MV-4-11 (cell line): Measurements from ENCODE around the gene TPH2.

Experiments
- DNase-seq: peaks from one replicate; lab custom pipeline; 2025; lab: John Stamatoyannopoulos, UW

The TPH2 gene

DNA sequence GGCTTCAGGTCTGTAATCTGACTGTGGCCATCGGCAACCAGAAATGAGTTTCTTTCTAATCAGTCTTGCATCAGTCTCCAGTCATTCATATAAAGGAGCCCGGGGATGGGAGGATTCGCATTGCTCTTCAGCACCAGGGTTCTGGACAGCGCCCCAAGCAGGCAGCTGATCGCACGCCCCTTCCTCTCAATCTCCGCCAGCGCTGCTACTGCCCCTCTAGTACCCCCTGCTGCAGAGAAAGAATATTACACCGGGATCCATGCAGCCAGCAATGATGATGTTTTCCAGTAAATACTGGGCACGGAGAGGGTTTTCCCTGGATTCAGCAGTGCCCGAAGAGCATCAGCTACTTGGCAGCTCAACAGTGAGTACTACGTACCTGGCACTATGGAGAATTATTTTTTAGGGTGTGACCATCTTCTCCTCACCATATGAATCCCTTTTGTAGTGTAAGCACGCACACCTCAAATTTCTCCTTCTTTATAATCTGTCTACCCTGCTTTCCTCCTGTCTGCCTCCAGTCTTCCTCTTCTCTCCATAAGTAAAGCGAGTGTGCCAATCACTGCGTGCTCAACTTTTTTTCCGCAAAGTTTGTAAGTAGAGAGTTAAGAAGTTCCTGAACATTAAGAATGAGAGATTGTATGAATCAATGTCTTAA is at the start of gene TPH2:
TSS of gene TPH2 (plus strand) at position 118 of the 658 bp plus-strand sequence. CDS start at position 260, 142 bp downstream.
- peak; percentile 60 for DNase-seq

DNA sequence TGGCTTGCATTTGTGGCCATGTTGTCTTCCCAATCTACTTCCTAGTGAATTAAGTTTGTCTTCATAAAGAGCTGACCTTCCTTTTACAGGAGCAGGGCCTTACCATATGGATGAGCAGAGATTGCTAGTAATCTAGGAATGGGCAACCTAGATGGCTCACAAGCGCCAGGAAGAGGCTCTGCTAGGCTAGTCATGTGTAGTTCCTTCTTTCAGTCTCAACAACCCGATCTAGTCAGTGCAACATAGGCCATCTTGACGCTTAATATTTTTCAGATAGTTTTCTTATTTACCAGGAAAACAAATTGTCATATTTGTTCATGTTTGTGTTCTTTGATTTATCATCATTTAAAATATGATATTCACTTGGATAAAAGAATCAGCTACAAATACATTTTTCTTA is 48.2 kb upstream of the TPH2 start:
- no peak for DNase-seq

DNA sequence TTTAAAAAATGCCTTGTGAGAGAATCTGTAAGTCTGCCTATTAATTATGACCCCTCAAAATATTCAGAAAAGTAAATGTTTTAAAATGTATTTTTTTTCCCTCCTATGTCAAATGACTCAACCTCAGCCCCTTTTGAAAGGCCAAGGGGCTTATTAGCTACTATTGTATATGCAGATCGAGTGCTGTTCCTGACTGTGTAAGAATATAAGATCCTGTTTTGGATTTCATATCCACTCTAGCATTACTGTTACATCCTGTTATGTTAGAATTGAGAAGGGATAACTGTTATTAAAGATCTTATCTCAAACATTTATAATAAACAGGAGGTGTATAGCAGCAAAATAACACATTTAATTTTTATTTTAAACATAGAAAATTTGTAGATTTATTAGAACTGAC is 46.6 kb upstream of the TPH2 start:
- no peak for DNase-seq

DNA sequence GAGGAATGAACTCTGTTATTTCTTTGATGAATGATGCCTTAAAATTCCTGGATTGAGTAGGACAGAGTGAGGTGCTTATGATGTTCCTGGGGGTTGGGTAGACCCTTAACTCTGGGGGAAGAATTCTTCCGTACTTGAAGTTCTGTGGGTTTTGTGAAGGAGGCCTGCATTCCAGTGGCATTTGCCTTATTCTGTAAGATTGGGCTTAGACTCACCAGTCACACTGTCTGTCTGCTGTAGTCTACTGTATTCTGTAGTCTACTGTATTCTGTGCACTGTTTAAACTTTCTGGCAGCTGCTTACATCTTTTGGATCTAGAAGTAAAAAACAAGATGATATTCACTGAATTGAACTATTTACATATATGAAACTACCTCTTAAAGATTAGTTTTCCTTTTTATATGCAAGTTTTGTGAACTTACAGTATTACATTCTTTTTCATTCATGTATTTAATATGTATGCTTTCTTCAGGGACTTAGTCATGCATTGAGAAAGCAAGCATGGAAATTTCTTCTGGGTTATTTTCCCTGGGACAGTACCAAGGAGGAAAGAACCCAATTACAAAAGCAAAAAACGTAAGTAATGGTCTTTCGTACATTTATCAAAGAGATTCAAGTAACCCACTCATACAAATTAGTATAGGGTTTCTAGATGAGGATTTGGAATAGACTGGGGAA is 42.3 kb upstream of the TPH2 start:
- no peak for DNase-seq

DNA sequence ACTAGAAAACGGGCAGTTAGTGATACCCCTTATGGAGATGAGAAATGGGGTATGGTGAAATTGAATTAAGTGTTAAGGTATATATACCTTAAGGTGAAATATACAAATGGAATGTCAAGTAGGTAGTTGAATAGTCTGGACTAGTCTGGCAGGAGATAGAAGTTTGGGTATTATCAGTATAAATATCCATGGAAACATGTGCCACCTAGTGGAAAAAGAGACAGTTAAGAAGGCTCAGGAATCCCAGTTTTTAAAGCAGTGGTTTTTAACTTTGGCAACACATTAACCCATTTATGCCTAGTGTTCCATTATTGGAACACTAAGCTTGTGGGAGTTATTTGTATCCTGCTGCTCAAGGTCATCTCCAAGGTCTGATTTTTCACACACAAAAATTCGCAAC is 38.6 kb upstream of the TPH2 start:
- no peak for DNase-seq

DNA sequence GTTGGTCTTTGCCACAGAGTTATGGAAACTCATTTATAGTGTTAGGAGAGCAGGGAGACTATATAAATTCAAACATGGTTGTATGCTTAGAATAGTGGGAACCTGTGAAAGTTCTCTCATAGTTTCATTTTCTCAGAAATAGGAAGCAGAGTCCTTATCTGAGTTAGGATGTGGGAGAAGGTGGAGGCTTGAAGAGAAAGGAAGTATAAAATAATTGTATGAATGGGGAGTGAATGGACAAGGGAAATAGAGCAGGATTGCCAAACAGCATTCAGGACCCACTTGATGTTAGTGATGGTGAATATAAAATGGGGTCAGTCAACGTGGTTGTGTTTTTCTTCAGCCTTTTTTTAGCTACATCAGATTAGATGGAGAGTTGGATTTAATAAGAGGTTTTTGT is 34.0 kb upstream of the TPH2 start:
- DNase-seq: peak; percentile 48

DNA sequence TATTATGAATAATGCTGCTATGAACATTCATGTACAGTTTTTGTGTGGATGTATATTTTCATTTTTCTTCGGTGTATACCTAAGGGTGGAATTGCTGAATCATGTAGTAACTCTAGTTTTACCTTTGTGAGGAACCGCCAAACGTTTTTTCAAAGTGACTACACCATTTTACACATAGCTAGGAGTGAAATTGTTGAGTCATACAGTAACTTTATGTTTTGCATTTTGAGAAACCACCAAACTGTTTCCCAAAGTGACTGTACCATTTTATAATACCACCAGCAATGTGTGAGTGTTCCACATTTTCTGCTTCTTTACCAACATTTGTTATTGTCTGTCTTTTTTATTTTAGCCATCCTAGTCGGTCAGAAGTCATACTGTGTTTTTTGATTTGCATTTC is 3.1 kb upstream of the TPH2 start:
- DNase-seq: no peak

DNA sequence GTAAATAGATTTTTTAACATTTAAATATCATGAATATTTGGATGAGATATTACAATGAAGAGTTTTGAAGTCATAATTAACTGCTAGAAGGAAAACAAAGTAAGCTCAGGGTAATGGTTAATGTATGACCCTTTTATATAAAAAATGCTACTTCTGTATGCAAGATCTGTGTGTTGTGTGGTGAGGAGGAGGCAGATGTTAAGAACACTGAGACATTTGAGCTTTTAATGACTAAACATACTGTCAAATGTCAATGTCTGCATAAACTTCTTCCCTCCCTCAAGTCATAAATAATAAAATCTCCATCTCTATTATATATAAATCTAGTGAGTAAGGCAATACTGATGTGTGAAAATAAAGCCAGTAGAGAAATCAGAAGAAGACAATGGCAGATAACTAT is 1.4 kb downstream of the TPH2 start:
- no peak for DNase-seq

DNA sequence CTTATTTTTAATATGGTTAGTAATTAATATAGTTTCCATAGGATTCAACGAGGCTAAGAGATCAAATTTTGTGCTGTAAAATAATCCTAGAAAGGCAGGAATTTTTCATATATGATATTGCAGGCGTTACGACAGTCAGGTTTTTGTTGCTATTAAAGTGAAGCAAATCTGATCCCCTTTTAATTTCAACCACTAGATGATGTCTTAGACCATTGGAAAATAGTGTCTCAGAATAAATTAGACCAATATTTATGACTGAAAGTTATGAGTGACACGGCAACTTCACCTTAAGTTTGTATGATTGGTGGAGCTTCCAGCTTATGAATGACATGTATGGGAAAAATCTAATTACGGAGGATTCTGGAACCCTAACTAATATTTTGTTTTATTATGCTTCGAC is 2.5 kb downstream of the TPH2 start:
- DNase-seq: no peak

DNA sequence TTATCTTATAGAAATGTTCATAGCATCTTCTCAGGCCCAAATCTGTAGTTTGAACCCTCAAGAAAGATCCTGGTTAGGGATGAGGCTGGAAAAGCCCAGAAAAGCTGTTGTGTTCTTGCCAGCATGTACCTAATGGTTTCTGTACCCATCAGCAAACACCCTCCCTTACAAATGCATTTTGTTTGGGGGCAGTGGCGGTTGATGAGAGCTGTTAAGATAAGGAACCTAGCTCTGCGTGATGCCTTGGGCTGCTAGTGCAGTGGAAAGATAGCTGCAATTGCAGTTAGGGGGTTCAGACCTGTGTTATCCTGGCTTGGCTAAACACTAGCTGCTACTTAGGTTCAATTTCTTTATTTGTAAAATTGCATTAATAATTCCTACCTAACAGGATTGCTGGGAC is 3.6 kb downstream of the TPH2 start:
- DNase-seq: no peak

DNA sequence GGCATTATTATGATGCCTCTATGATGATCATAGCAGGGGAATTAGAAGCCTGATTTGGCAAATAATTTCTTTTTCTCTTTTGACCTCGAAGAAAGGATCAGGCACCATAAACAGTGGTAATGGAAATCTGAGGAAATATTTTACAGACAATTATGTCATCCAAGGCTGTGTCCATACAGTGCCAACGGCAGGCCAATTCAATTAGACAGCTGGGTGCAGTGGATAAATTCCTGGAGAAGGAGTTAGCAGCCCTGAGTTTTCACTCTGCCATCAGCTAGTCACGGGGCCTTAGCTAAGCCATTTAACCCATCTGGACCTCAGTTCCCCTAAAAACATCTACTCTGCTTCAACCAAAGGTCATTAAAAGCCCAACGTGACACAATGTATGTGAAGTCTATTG is 4.1 kb downstream of the TPH2 start:
- DNase-seq: no peak

DNA sequence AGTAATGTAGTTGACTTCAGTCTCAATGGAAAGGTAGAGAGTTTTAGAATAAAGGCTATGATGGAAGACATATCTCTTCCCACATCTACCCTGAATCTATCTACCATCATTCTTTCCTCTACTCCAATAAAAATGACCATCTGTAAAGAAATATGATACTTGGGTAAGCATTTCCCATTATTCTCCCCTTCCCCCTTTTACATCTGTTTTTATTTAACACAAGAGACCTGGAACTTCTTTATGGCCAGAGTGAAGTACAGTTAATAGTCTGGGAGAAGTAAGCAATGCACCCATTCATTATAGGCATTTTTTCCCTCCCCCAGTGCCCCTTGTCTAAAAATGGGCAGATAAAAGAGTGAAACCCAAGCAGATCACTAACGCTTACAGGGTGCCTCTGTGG is 6.5 kb downstream of the TPH2 start:
- DNase-seq: no peak

DNA sequence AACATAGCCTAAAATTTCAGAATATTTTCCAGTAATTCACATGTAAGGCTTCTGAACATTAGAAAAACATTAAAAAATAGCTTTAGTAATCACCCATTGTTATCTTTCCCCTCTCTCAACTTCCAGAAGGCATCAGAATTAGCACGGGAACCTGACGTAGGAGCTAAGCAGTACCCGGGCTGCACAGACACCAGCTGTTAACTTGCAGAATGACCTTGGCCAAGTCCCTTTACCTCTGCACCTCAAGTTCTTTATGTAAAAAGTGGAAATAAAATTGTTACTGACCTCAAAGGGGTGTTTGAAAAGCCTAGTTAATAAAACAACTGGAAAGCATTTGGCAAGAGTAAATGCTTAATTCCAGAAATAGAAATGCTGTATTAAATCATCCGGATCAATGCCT is 7.2 kb downstream of the TPH2 start:
- DNase-seq: no peak

DNA sequence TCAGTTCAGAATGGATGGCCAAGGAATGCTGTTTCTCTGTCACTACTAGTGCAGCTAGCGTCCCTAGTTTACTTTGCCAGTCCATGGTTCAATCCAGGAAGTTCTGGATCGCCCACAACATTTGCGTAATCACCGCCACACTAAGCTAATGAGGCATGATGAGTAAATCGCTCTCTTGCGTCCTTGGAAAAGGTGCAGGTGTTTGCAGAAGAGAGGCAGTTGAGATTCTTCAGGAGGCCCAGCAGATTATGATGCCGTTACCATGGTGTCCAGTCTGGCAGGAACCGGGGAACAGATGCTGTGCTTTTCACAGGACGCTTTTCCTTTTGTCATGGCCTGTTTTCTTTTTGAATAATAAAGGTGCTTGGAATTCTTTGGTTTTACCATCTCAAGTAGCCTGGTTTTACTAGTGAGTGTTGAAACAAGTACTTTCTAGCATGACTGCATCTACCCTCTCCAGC is 9.0 kb downstream of the TPH2 start:
- DNase-seq: peak; percentile 6

DNA sequence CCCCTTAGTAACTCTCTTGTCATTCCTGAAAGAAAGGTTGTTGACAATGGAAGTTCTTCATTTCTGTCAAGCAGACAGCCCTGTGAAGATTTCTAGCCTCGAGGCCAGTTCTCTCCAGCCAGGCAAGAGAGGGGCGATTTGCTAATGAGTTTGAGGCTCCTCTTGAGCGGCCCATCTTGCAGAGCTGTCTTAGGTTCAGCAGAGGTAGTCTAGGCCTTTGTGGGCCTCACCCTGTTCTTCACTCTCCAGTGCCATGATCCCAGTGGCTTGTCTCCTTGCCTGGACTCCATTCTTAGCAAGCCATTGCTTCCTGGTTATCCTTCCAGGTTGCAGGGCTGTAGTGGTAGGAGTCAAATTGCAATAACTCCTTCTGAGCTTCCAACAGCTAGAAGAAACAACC is 9.7 kb downstream of the TPH2 start:
- DNase-seq: no peak

DNA sequence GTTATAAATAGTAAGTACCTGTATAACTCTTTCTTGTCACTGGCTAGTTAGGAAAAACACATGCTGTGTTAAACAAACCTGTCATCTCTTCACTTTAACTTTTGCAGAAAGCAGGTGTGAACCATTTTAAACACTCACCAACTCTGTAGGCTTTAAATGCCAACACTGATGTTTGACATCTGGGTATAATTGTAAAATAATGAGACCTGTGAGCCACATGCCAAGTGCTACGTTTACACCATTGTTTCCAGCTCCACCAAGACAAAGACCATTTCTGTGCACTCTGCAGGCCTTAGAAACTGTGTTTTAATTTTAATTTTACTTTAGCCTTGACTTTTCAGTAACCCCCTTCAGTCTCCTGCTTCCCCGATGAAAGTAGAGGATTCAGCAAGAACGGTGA is 11.0 kb downstream of the TPH2 start:
- no peak for DNase-seq

DNA sequence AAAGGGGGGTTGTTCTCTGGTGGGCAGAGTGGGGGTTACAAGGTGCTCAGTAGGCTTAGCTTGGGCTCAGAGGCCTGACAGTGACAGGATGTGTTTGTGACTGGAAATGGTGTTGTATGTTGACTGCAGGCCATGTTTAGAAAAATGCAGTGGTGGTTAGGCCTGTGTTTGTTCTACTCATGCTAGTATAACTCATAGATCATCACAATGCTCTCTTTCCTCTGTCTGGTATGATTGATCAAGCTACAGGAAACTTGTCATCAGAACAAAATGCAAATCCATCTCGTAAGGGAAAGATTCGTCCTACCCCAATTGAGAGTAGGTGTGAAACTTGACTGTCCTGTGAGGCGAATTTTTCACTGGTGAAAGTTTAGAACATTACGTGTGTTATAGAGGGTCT is 11.8 kb downstream of the TPH2 start:
- no peak for DNase-seq

DNA sequence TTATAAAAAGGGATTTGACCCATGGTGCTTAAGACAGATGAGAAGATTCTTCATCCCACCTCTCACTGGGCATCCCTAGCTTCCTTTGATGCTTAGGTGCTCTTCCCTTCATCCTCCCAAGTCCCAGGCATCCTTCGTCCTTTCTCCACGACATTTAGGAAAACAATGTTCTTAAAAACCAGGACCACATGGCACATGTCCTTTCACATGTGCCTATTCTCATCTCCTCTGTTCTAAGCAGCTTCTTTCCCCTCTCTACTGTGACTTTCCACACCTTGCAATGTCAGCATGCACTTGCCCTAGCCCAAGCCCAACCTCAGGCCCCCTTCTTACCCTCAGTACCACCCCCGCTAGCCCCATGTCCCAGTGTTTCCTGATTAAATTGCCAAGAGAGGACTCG is 12.2 kb downstream of the TPH2 start:
- no peak for DNase-seq

DNA sequence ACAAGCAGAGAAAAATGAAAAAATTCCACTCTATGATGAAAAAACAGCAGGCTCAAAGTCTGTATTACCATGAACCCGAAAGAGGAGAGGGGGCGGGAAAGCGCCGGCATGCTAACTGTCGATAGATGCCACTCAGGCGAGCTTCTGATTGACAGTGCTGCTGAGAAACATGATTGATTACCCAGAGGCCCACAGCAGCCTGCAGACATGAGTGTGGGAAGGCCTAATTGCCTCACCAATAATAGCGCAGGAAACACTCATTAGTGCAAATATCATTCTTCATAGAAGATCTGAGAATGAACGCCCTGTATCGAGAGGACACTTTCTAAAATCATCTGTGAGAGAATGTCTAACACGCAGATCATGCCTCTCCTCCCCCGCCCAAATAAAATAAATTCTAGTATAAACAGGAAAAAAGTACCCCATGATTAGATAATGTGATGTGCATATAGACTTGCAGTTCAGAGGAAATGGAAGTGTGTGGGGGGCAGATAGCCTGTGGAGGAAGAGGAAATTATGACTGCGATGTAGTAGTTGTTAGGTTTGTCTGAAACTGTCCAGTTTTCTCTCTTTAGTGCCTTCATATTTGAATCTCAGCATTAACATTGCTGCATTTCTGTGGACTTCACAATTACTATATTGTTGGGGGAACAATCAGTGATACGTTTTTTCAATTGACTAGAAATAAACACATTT is 15.6 kb downstream of the TPH2 start:
- no peak for DNase-seq

DNA sequence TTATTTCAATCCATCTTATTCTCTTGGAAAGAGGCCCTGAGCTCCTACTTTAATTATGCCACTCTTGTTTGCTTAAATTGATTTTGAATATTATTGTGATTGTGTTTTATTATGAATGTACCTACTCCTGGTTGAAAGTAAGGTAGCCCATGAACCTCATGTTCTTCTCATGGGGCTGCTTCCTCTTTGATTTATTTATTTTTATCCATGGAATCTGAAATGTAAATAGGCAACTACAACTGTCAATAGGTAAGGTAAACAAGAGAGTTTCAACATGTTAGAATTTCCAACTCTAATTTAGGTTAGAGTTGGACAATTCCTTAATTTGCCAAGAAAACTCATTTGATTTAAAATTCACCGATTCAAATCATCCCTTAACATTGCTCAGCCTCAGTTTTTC is 16.2 kb downstream of the TPH2 start:
- DNase-seq: no peak

DNA sequence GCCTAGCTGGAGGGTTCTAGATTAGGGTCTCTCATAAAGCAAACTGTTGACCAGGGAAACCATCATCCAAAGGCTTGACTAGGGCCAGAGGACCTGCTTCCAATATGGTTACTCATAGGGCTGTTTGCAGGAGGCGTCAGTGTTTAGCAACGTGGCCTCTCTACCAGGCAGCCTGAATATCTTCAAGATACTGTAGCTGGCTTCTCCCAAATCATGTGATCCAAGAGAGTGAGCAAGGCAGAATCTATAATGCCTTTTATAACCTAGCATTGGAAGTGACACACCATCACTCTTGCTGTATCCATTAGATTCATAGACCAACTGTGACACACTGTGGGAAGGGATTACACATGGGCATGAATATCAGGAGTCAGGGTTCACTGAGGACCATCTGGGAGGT is 17.3 kb downstream of the TPH2 start:
- DNase-seq: no peak

DNA sequence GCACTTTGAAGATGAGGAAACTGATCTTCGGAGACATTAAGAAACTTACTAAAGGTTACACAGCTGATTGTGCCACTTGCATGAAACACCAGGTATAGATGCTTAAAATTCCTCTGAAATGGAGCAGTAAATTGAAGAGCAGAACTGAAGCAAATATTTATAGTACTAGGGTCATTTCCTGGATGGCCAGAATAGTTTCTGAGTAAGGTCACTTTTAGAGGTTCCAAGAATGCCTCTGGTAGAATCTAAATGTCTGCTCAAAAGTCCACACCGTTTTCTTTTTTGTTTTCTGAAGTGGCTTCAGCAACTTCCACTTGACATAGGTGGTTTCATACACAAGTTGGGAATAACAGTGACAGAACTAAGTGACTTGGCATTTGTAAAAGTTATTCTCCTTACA is 19.4 kb downstream of the TPH2 start:
- no peak for DNase-seq

DNA sequence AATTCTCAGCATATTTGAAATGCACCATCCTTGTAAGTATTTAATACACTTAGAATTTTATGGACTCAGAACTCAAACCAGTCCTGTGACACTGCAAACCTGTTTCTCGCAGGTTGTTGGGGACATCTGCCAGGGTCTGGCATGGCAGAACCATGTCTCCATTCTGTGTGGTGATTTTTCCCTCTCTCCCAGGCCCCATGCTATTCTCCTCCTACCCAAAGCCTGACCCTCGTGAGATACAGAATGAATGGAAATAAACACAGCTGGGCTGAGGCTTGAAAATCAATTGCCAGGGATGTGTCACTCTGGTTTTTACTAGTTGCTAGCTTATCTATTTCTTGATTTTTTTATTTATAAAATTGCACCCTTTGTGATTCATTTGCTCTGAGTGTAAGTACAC is 19.8 kb downstream of the TPH2 start:
- DNase-seq: no peak
